Keratinocyte (primary cell): Measurements from ENCODE around the gene LTC4S. TPM values are rescaled to one million over a fixed set of nuclear protein-coding genes. Genes with fewer than 3 reads are reported as not detected.

Experiments
- DNase-seq: peaks from one replicate; pipeline ENCODE4 v3.0.0-alpha.2; 2011; ENCODE audit warnings: low read depth, missing footprints, low spot score
- FAIRE-seq: peaks from 2 replicates; lab custom pipeline; 2011; peaks lifted over from hg19 to GRCh38; lab: Jason Lieb, UNC
- H2AFZ ChIP-seq: 2 replicates; pipeline ENCODE4 v1.6.0; 2012; ENCODE audit warnings: low read length, control low read depth, inconsistent platforms; ENCODE audit not compliant: control insufficient read depth
- H3K27ac ChIP-seq: 2 replicates; pipeline ENCODE4 v1.5.1; 2011; ENCODE audit warnings: low read length; ENCODE audit not compliant: control insufficient read depth, insufficient read depth
- H3K27me3 ChIP-seq: 3 replicates; pipeline ENCODE4 v1.6.0; 2011; ENCODE audit warnings: low read length; ENCODE audit not compliant: control insufficient read depth, insufficient read depth; ENCODE audit errors: extremely low read depth
- H3K36me3 ChIP-seq, 2 experiments: 2 replicates in 1 of 2; 3 replicates in 1 of 2; pipeline ENCODE4 v1.5.1; 2011; ENCODE audit warnings: low read length in 2 of 2, mild to moderate bottlenecking in 1 of 2; ENCODE audit not compliant: control insufficient read depth in 2 of 2, insufficient read depth in 2 of 2; ENCODE audit errors: extremely low read depth in 1 of 2
- H3K4me1 ChIP-seq: 3 replicates; pipeline ENCODE4 v1.5.1; 2011; ENCODE audit warnings: low read length; ENCODE audit not compliant: control insufficient read depth, insufficient read depth; ENCODE audit errors: extremely low read depth
- H3K4me2 ChIP-seq: 3 replicates; pipeline ENCODE4 v1.6.0; 2011; ENCODE audit warnings: low read depth, low read length; ENCODE audit not compliant: control insufficient read depth, insufficient read depth; ENCODE audit errors: extremely low read depth
- H3K4me3 ChIP-seq, 3 experiments: fragments of 200-600 bp in 1 of 3; sonication (generic) in 1 of 3; 2 replicates in 2 of 3; 3 replicates in 1 of 3; pipeline ENCODE4 v1.5.1; 2011 to 2016; ENCODE audit warnings: low read length in 3 of 3, mild to moderate bottlenecking in 3 of 3, control low read depth in 2 of 3, inconsistent platforms in 1 of 3, low read depth in 1 of 3, mixed read lengths in 1 of 3, mixed run types in 1 of 3, moderate library complexity in 1 of 3; ENCODE audit not compliant: control insufficient read depth in 2 of 3, insufficient read depth in 2 of 3; ENCODE audit errors: extremely low read depth in 1 of 3
- H3K79me2 ChIP-seq: 2 replicates; pipeline ENCODE4 v1.6.0; 2012; ENCODE audit warnings: low read length; ENCODE audit not compliant: control insufficient read depth, insufficient read depth
- H3K9ac ChIP-seq: 3 replicates; pipeline ENCODE4 v1.6.0; 2011; ENCODE audit warnings: low read length; ENCODE audit not compliant: control insufficient read depth, insufficient read depth; ENCODE audit errors: extremely low read depth
- H3K9me1 ChIP-seq: 3 replicates; pipeline ENCODE4 v1.6.0; 2011; ENCODE audit warnings: low read length; ENCODE audit not compliant: control insufficient read depth, insufficient read depth; ENCODE audit errors: extremely low read depth
- H3K9me3 ChIP-seq: 2 replicates; pipeline ENCODE4 v1.5.1; 2012; ENCODE audit warnings: low read depth, low read length; ENCODE audit not compliant: control insufficient read depth
- H4K20me1 ChIP-seq: 3 replicates; pipeline ENCODE4 v1.6.0; 2011; ENCODE audit warnings: low read length; ENCODE audit not compliant: control insufficient read depth, insufficient read depth; ENCODE audit errors: extremely low read depth
- CTCF ChIP-seq, 3 experiments: IDR thresholded peaks in 1 of 3; conservative IDR thresholded peaks in 1 of 3; optimal IDR thresholded peaks in 1 of 3; 2 replicates in 2 of 3; 3 replicates in 1 of 3; pipeline versions ENCODE3 to v1.5.1; 2011; ENCODE audit warnings: low read length in 3 of 3, mild to moderate bottlenecking in 3 of 3, moderate library complexity in 2 of 3, control low read depth in 1 of 3, inconsistent platforms in 1 of 3; ENCODE audit not compliant: insufficient read depth in 2 of 3; ENCODE audit errors: extremely low read depth in 1 of 3
- EZH2 ChIP-seq: IDR thresholded peaks from one replicate; pipeline ENCODE4 v1.6.1; 2012; ENCODE audit warnings: inconsistent platforms, mild to moderate bottlenecking, low read length, moderate library complexity
- dilution Hi-C: fragments of 300-500 bp; cut with MboI; formaldehyde crosslinking; loops from one replicate; pipeline ENCODE4 v1.7.0; 2020; ENCODE audit warnings: low sequenced_read_pairs; ENCODE audit not compliant: extremely low pct_ligation_motif_present
- polyA plus RNA-seq, 5 experiments: library from polyadenylated mRNA; depleted of rRNA in 3 of 5; stranded (reverse) in 3 of 5; stranded (forward) in 1 of 5; unstranded in 1 of 5; fragments of >200 nt; gene quantifications; 1 replicate in 1 of 5; 2 replicates in 3 of 5; 3 replicates in 1 of 5; pipeline versions ENCODE4 v1.2.1 to v1.2.3, GENCODE V29; 2011 to 2012; ENCODE audit warnings: missing spikeins in 2 of 5, low read depth in 1 of 5, low replicate concordance in 1 of 5

LTC4S gene
- polyA plus RNA-seq, 1 donor (not counting 4 experiments of a cell fraction or from before 2014, with no cell fraction given), result not detected

- peak overlapping the region; percentile 77 to 87 (median 78) for H3K4me3 ChIP-seq
- peak overlapping the region; percentile 25 for H3K27ac ChIP-seq
- H3K79me2 ChIP-seq, result peaks cover 33% of the 10 kb centered on the region
- no peaks in the 10 kb centered on the region for H3K9me1 ChIP-seq
- no peaks in the 10 kb centered on the region for H3K27me3 ChIP-seq
- FAIRE-seq, result no peak
- TF ChIP-seq CTCF (optimal IDR thresholded peaks at IDR 0.05 in 1 of 3, IDR thresholded peaks at IDR 0.05 in 1 of 3, conservative IDR thresholded peaks at IDR 0.05 in 1 of 3; ENCODE audit: extremely low read depth in 1 of 3, insufficient read depth in 2 of 3, low read length in 3 of 3) (no peak), EZH2 (no peak)
- peak overlapping the region; percentile 88 for H3K4me2 ChIP-seq
- no peaks in the 10 kb centered on the region for H3K9me3 ChIP-seq
- peaks cover 0 to 12% of the 10 kb centered on the region in 2 experiments for H3K36me3 ChIP-seq
- dilution Hi-C loops, result no loop called here
- DNase-seq, result no peak
- peaks cover 6% of the 10 kb centered on the region for H4K20me1 ChIP-seq
- H3K9ac ChIP-seq, result peak overlapping the region; percentile 80
- peaks cover 20% of the 10 kb centered on the region for H3K4me1 ChIP-seq
- H2AFZ ChIP-seq, result peak overlapping the region; percentile 9
Measured at GRCh38 chr5:179805070-179805528, 11.3 kb downstream of the LTC4S start.

DNA sequence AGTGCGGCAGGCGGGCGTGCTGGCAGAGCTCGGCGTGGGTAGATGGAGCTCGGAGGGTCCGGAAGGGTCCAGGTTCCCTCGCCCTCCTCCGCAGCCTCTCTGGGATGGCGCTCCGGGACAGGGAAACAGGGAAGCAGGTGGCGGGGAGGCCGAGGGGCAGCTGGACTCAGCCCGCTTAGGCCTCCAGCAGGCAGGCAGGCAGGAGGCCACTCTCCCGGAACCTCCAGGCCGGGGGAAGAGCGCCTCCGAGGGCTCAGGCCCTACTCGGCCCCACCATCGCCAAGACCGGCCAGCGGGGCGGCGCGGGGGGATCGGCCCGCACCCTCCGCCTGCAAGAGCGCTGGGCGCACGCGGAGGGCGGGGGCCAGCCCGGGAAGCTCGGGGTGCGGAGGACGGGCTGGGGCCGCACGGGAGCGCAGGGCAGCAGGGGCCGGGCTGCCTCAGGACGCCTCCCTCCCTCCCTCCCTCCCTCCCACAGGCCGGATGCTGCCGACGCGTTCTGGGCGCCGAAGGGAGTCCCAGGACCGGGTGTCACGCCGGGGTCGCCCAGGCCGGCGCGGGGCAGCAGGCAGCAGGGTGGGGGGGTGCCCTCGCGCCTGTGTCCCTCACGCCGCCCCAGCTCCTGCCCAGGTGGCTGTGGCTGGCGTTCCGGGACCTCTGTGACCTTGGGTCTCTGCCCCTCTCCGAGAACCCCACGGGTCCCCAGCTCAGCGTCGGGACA, 11.9 kb downstream of the LTC4S start:
- no peak for FAIRE-seq

More for the DNA sequence above, 11.9 kb downstream of the LTC4S start:
- dilution Hi-C loops, result no loop called here
- H4K20me1 ChIP-seq, result peaks cover 6% of the 10 kb centered on the region
- no peaks in the 10 kb centered on the region for H3K9me3 ChIP-seq
- no peak for DNase-seq
- TF ChIP-seq EZH2 (no peak), CTCF (optimal IDR thresholded peaks at IDR 0.05 in 1 of 3, IDR thresholded peaks at IDR 0.05 in 1 of 3, conservative IDR thresholded peaks at IDR 0.05 in 1 of 3; ENCODE audit: extremely low read depth in 1 of 3, insufficient read depth in 2 of 3, low read length in 3 of 3) (no peak)
- H3K27me3 ChIP-seq, result no peaks in the 10 kb centered on the region
- peak overlapping the region; percentile 77 to 87 (median 78) for H3K4me3 ChIP-seq
- peak overlapping the region; percentile 9 for H2AFZ ChIP-seq
- peaks cover 20% of the 10 kb centered on the region for H3K4me1 ChIP-seq
- peak overlapping the region; percentile 52 for H3K27ac ChIP-seq
- peak overlapping the region; percentile 80 for H3K9ac ChIP-seq
- H3K36me3 ChIP-seq, result peaks cover 0 to 10% of the 10 kb centered on the region in 2 experiments
- peak overlapping the region; percentile 88 for H3K4me2 ChIP-seq
- H3K9me1 ChIP-seq, result no peaks in the 10 kb centered on the region
- H3K79me2 ChIP-seq, result peaks cover 33% of the 10 kb centered on the region
